ENCODE results near the gene CACNG7.

The CACNG7 gene

DNA sequence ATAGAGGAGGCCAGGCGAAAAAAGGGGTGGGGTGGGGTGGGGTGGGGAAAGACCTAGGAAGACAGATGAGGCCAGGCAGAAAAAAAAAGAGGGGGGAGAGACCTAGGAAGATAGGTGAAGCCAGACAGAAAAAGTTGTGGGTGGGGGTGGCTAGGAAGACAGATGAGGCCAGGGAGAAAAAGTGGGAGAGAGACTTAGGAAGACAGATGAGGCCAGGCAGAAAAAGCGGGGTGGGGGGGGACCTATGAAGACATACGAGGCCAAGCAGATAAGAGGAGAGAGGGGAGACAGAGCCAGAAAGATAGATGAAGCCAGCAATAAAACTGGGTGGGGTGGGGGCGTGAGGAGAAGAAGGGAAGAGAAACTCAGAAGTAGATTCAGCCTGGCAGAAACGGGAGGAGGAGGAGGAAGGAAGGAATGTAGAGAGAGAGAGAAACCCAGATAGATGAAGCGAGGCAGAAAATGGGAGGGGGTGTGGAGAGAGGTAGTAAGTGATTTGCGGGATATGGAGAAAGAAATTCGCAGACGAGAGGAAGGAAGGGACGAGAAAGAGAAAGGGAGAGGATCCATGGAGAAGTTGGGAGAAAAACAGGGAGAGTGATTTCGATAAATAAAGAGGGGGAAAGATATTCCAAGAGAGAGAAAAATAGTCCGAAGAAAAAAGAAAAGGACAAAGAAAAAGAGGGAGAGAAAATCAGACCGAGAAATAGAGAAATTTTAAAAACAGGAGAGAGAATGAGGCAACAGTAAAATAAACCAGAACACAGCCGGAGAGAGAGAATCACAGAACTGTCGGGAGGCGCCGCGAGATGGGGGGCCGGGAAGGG, 70.1 kb downstream of the CACNG7 start:
- FAIRE-seq (no peak), DNase-seq (ENCODE audit: extremely low spot score, insufficient read length, low read depth) (no peak)

DNA sequence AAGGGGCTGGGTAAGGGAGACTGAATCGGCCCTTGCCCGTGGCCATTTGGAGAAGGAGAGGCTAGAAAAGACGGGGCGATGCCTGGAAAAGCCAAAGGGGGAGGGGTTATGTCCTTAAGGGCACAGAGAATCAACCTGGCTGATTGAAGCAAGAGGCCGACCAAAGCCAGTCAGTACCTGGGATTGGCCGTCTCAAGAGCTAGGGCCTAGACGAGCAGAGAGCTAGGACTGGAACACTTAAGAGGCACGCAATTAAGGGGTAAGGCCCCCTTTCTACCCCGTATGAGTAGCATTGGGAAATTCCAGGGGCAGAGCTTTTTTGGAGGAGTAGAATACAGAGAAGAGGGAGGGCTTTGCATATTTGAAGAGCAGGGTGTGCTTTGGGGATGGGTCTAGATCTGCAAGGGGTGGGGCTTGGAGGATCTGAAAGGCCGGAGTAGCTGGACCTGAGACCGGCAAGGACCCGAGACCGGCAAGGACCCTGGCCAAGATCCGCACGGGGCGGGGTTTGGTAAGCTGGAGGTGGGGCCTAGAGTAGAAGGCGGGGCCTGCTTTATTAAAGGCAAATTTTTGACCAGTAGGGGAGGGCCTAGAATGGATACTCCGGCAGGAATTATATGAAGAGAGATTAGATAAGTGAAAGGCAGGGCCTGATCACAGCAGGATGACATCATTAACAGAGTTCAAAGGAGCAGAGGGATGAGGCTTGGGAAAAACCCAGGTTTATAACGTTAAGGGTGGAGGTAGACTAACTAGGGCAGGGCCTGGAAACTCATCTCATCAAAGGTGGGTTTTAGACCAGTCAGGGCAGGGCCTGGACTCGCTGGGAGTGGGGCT, 71.7 kb downstream of the CACNG7 start:
- no peak for FAIRE-seq

DNA sequence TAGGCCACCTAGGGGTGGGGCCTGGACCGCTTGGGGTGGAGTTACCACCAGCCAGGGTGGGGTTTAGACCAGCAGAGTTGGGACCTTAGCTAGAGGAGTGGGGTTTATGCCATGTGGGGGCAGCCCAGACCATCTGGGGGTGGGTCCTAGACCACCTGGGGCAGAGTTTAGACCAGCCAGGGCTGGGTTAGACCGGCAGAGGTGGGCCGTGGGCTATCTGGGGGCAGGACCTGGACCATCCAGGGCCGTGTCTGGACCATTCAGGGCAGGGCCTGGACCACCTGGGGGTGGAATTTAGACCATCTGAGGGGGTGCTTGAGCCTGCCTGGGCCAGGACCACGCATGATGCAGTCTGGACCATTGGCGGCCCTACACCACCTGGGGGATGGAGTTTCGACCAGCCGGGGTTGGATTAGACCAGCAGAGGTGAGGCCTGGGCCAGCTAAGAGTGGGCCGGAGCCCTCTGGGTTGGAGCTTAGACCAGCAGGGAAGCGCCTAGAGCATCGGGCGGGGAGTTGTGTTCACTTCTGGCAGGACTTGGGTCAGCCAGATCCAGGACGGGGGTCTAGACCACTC, 72.4 kb downstream of the CACNG7 start:
- DNase-seq (ENCODE audit: extremely low spot score, insufficient read length, low read depth) (no peak), FAIRE-seq (no peak)

More for the DNA sequence above, 71.7 kb downstream of the CACNG7 start:
- DNase-seq (ENCODE audit: extremely low spot score, insufficient read length, low read depth): no peak

DNA sequence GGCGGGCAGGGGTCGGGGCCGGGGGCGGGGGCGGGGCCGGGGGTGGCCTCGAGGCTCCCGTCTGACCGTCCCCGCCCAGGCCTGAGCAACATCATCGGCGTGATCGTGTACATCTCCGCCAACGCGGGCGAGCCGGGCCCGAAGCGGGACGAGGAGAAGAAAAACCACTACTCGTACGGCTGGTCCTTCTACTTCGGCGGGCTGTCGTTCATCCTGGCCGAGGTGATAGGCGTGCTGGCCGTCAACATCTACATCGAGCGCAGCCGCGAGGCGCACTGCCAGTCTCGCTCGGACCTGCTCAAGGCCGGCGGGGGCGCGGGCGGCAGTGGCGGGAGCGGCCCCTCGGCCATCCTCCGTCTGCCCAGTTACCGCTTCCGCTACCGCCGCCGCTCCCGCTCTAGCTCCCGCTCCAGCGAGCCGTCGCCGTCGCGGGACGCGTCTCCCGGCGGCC, 72.9 kb downstream of the CACNG7 start:
- no peak for FAIRE-seq
- no peak for DNase-seq (ENCODE audit: extremely low spot score, insufficient read length, low read depth)

DNA sequence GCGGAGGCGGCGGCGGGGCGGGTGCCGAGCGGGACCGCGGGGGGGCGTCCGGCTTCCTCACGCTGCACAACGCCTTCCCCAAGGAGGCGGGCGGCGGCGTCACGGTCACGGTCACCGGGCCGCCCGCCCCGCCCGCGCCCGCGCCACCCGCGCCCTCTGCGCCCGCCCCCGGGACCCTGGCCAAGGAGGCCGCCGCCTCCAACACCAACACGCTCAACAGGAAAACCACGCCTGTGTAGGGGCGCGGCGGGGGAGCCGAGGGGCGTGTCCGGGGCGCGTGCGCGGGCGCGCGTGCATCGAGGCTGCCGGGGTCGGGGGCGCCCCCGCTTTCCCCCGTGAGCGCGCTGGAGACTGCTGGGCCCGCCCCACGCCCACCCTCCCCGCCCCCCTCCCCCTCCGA, 73.5 kb downstream of the CACNG7 start:
- DNase-seq (ENCODE audit: extremely low spot score, insufficient read length, low read depth) (no peak), FAIRE-seq (no peak)

DNA sequence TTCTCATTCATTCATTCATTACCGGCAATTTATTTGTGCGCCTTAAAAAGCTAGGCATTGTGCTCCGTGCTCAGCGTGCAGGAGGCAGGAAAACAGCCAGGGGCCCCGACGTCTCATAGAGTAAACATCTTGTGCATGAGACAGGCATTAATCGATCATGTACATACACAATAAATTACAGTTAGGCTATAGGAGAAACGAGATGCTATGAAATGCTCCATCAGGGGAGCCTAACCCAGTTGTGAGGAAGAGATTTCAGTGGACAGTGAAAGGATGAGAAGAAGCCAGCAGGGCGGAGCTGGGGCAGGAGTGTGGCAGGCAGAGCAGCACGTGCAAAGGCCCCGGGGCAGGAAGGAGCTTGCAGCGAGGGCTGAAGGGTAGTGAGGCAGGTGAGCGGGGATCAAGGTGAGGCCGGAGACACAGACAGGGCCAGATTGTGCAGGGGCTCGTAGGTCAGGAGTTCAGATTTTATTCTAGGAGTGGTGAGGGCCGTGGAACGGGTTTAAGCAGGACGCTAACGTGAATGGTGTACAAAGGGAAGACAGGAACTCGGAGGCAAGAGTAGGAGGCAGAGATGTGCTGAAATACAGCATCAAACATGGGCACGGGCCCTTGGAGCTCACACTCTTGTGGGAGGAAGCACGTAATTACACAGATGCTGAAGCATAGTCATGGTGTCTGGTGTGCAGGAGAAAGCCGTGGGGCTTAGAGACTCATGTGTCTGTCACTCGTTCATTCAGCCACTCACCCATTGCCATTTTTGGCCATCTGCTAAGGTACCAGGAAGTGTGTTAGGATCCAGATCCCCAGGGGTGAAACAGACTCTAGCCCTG, 74.6 kb downstream of the CACNG7 start:
- no peak for FAIRE-seq

DNA sequence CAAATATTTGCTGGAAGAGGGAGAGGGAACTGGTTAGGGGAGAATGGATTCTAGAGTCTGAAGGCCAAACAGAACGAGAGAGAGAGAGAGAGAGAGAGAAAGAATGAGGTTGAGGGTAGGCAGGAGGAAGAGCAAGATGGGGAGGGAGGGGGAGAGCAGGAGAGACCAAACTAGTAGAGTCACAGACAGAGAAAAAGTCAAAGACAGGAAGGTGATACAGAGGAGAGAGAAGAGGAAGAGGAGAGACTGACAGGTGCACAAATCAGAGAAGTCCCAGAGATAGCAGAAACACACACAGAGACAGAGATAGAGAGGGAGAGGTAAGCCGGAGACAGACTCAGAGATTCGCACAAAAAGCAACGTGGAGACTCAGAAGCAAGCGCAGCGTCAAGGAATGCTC, 76.8 kb downstream of the CACNG7 start:
- DNase-seq (ENCODE audit: extremely low spot score, insufficient read length, low read depth): no peak
- FAIRE-seq: no peak

More for the DNA sequence above, 74.6 kb downstream of the CACNG7 start:
- DNase-seq (ENCODE audit: extremely low spot score, insufficient read length, low read depth): no peak

DNA sequence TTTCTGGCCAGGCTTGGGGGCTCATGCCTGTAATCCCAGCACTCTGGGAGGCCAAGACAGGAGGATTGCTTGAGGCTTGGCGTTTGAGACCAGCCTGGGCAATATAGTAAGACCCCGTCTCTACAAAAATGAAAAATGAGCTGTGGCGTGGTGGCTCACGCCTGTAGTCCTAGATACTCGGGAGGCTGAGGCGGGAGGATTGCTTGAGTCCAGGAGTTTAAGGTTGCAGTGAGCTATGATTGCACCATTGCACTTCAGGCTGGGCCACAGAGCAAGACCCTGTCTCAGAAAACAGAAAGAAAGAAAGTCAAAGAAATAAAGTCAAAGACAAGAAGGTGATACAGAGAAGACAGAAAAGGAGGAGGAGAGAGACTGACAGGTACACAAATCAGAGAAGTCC, 79.9 kb downstream of the CACNG7 start:
- no peak for DNase-seq (ENCODE audit: extremely low spot score, insufficient read length, low read depth)
- FAIRE-seq: no peak

DNA sequence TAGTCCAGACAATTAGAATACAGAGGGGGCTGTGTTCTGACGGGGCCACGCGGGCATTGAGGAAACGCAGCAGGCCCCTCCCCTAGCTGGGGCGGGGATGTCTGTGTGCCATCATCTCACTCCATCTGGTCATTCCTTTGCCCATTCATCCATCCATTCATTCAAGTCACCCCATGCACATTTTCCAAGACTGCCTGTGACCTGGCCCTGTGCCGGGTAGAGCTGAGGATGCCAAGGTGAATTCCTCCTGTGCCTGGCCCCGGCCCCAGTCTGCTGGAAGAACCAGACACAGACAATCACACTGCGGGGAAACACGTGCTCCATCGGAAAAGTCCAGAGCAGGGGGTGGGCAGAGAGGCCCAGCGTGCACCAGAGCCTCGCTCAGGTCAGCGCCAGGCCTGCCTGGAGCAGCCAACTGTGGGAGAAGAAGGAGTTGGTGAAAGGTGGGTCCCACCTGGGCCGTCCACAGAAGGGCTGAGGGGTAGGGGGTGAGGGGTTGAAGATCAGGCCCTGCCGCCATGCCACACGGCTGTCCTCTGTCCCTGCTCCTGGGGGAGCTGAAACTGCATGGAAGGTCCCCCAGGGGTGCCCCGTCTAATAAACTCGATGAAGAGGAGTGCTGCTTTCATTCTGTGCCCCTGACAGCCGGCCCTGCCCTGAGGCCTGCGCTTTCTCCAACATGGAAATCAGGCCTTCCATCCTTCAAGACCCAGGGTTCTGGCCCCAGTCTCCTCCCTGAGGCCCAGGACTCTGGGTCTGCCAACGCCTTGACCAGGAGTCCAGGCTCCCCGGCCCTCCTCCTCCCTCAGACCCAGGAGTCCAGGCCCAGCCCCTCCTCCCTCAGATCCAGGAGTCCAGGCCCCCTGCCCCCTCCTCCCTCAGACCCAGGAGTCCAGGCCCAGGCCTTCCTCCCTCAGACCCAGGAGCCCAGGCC, 80.8 kb downstream of the CACNG7 start:
- DNase-seq (ENCODE audit: extremely low spot score, insufficient read length, low read depth) (no peak), FAIRE-seq (no peak)

DNA sequence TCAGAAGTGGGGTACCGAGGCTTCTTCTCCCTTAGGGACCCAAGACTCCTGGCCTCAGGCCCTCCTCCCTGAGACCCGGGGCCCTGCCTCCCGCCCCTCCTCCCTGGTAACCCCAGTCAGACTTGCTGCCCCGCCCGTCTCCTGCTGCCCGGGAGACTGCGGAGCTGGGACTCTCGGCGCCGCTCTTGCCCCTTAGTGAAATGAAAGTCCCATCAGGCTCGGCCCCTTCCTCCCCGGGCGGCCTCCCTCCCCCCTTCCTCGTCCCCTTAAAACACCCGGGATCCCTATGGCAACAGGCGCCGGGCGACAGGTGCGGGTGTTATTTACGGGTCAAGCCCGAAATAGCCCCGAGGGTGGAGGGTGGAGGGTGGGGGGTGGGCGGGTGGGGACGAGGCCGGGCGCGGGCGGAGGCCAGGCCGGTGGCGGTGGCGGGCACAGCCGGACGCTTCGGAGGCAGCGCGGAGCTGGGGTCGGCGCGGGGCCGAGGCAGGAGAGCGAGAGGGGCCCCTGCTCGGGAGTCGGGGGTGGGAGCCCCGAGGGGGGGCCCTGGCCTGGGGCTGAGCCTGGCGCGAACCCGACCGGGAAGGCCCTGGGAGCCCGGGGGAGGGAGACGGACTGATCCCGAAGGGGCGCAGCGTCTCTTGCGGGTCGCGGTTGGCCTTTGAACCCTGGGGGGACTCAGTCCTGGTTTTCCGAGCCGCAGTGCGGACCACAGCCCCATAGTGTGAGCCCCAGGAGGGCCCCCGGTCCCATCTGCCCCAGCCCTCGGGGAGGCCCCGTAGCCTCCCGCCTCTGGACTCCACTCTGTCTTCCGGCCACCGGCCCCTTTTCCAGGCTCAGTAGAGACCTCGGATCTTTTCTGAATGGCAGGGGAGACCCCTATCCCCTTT, 82.4 kb downstream of the CACNG7 start, which contains the start of gene CACNG6:
CACNG6 (plus strand) TSS at position 414 of the 890 bp plus-strand sequence. CDS start 1,241 bp downstream, outside the sequence.
- no peak for FAIRE-seq
- no peak for DNase-seq (ENCODE audit: extremely low spot score, insufficient read length, low read depth)

DNA sequence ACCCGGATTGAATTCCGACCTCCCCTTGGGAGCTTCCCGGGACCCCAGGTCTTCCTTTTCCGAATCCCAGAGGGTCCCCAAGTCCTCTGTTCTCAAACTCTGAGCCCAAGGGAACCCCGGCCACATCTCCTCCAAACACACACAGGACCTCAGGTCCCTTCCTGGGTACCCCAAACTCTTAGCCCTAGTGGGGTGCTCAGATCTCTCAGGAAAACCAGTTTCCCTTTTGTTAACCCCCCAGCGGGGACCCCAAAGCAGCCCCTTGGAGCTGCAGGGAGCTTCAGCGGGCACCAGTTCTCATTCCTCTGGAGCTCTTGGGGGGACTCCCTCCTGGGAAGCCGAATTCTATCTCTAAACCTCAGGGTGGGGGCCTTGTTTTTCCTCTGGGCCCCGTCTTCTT, 83.1 kb downstream of the CACNG7 start:
- FAIRE-seq: no peak
- DNase-seq (ENCODE audit: extremely low spot score, insufficient read length, low read depth): no peak

DNA sequence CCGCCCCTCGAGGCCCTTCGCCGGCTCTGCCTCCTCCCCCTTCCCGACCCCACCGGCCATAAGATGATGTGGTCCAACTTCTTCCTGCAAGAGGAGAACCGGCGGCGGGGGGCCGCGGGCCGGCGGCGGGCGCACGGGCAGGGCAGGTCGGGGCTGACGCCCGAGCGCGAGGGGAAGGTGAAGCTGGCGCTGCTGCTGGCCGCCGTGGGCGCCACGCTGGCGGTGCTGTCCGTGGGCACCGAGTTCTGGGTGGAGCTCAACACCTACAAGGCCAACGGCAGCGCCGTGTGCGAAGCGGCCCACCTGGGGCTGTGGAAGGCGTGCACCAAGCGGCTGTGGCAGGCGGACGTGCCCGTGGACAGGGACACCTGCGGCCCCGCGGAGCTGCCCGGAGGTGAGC, 83.7 kb downstream of the CACNG7 start:
- FAIRE-seq: no peak
- no peak for DNase-seq (ENCODE audit: extremely low spot score, insufficient read length, low read depth)

DNA sequence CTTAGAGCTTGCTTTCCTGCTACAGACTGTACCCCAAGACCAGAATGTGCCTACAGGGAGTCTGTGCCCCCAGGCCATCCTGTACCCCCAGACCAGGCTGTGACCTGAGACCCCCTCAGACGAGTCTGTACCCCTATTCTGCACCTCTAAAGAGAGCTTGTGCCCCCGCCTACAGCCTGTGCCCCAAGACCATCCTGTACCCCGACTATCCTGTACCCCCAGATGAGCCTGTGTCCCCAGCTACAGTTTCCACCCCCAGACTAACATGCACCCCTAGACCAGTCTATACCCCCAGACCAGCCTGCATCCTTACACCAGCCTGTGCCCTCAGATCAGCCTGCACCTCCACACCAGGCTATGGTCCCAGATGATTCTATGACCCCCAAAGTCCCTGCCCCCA, 84.4 kb downstream of the CACNG7 start:
- DNase-seq (ENCODE audit: extremely low spot score, insufficient read length, low read depth): no peak
- FAIRE-seq: no peak
